Ishikawa (cell line): Measurements from ENCODE around the gene GRIFIN.

Source experiments
- CEBPB ChIP-seq: IDR thresholded peaks from 2 replicates; pipeline ENCODE4 v1.6.1; 2012
- CREB1 ChIP-seq: IDR thresholded peaks from 2 replicates; pipeline ENCODE4 v1.6.1; 2012; ENCODE audit warnings: low read depth
- EGR1 ChIP-seq: IDR thresholded peaks from 2 replicates; pipeline ENCODE4 v1.6.1; 2012
- EP300 ChIP-seq: IDR thresholded peaks from 2 replicates; pipeline ENCODE4 v1.6.1; 2012; ENCODE audit warnings: borderline replicate concordance
- FOXM1 ChIP-seq: IDR thresholded peaks from 2 replicates; pipeline ENCODE4 v1.6.1; 2012; ENCODE audit warnings: low read depth, borderline replicate concordance
- MAX ChIP-seq: IDR thresholded peaks from 2 replicates; pipeline ENCODE4 v1.6.1; 2012
- NFIC ChIP-seq: IDR thresholded peaks from 2 replicates; pipeline ENCODE4 v1.6.1; 2012
- RAD21 ChIP-seq: IDR thresholded peaks from 2 replicates; pipeline ENCODE4 v1.6.1; 2012; ENCODE audit warnings: low read depth
- TAF1 ChIP-seq: IDR thresholded peaks from 2 replicates; pipeline ENCODE4 v1.6.1; 2012; ENCODE audit warnings: low read depth, mild to moderate bottlenecking
- TCF12 ChIP-seq: IDR thresholded peaks from 2 replicates; pipeline ENCODE4 v1.6.1; 2012; ENCODE audit warnings: low read depth
- TEAD4 ChIP-seq: IDR thresholded peaks from 2 replicates; pipeline ENCODE4 v1.6.1; 2012
- USF1 ChIP-seq: IDR thresholded peaks from 2 replicates; pipeline ENCODE4 v1.6.1; 2012
- YY1 ChIP-seq: IDR thresholded peaks from 2 replicates; pipeline ENCODE4 v1.6.1; 2012; ENCODE audit warnings: low read depth
- ZBTB7A ChIP-seq: IDR thresholded peaks from 2 replicates; pipeline ENCODE4 v1.6.1; 2012; ENCODE audit warnings: low read depth
- TF ChIP-seq, protein P1 (sequence below): IDR thresholded peaks from 2 replicates; pipeline ENCODE4 v1.6.1; 2012; ENCODE audit warnings: low read depth, mild to moderate bottlenecking

GRIFIN gene

DNA sequence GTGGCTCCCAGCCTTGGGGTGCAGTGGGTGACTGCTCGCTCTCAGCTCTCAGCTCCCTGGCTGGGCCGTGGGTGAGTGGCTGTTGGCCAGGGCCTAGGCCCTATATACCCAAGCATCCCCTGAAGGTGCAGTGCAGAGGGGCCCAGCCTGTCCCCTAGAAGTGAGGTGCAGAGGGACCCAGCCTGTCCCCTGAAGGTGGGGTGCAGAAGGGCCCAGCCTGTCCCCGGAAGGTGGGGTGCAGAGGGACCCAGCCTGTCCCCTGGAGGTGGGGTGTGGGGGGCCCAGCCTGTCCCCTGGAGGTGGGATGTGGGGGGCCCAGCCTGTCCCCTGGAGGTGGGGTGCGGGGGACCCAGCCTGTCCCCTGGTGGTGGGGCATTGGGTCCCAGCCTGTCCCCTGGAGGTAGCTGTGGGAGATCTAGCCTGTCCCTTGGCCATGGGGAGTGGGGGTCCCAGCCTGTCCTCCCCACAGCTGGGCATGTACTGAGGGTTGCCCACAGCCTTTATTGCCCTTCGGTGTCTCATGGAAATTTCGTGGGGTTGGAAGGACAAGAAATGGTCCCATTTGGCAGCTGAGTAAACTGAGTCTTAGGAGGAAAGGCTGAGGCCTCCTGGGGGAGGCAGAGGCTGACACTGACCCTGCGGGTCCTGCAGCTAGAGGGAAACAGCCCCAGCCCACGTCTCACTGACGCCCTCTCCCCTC, 25.9 kb upstream of the GRIFIN start:
- TF ChIP-seq CREB1: no peak
- no peak for TF ChIP-seq RAD21
- no peak for TF ChIP-seq TEAD4
- no peak for TF ChIP-seq EGR1
- TF ChIP-seq USF1: no peak

- TF ChIP-seq TAF1 (no peak), TCF12 (no peak), CEBPB (no peak), USF1 (no peak), MAX (no peak), CREB1 (no peak), FOXM1 (no peak), EGR1 (no peak)
- TF ChIP-seq, protein P1, sequence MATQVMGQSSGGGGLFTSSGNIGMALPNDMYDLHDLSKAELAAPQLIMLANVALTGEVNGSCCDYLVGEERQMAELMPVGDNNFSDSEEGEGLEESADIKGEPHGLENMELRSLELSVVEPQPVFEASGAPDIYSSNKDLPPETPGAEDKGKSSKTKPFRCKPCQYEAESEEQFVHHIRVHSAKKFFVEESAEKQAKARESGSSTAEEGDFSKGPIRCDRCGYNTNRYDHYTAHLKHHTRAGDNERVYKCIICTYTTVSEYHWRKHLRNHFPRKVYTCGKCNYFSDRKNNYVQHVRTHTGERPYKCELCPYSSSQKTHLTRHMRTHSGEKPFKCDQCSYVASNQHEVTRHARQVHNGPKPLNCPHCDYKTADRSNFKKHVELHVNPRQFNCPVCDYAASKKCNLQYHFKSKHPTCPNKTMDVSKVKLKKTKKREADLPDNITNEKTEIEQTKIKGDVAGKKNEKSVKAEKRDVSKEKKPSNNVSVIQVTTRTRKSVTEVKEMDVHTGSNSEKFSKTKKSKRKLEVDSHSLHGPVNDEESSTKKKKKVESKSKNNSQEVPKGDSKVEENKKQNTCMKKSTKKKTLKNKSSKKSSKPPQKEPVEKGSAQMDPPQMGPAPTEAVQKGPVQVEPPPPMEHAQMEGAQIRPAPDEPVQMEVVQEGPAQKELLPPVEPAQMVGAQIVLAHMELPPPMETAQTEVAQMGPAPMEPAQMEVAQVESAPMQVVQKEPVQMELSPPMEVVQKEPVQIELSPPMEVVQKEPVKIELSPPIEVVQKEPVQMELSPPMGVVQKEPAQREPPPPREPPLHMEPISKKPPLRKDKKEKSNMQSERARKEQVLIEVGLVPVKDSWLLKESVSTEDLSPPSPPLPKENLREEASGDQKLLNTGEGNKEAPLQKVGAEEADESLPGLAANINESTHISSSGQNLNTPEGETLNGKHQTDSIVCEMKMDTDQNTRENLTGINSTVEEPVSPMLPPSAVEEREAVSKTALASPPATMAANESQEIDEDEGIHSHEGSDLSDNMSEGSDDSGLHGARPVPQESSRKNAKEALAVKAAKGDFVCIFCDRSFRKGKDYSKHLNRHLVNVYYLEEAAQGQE: no peak
Measured at GRCh38 chr7:2500701-2501100, 24.5 kb upstream of the GRIFIN start.

DNA sequence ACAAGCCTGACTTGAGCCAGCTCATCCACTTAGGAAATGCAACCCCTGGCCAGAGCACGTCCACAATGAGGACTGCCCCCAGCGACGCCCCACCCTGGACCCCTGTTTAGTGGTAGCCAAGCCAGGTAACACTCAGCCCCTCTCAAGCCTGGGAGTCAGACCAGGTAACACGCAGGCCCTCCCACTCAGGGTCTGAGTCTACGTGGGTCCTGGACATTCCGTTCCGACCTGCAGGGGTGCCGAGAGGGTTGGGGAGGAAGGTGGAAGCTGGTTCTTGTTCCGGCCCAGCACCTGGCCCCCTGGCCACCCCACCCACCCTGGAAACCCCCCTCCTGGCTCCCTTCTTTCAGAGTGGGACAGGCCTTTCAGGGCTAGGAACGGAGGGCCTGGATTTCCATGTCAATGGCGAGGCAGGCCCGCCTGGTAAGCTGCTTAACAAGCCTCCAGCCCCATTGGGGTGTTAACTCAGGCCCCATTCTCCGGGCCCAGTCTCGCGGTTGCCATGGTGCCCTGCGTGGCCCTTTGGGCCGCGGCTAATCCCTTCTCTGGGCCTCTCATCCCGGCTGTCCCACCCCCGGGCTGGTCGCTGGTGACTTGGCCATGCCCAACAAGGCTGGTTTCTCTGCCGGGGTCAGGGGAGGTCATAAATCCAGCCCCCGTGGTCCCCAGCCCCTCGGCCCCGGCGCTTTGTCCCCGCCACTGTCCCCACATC, 23.7 kb upstream of the GRIFIN start:
- TF ChIP-seq USF1 (no peak), TAF1 (no peak), EP300 (no peak), YY1 (no peak), NFIC (no peak), RAD21 (no peak), TEAD4 (no peak), ZBTB7A (no peak), CREB1 (no peak), EGR1 (no peak), CEBPB (no peak), TCF12 (no peak), MAX (no peak), FOXM1 (no peak)
- TF ChIP-seq, protein P1: no peak

GRCh38 chr7:2499181-2499580, 23.0 kb upstream of the GRIFIN start:
- TF ChIP-seq FOXM1: no peak
- no peak for TF ChIP-seq RAD21
- no peak for TF ChIP-seq CEBPB
- no peak for TF ChIP-seq USF1
- no peak for TF ChIP-seq TEAD4
- no peak for TF ChIP-seq YY1
- TF ChIP-seq, protein P1: no peak
- TF ChIP-seq EP300: no peak
- no peak for TF ChIP-seq TCF12
- TF ChIP-seq CREB1: no peak
- no peak for TF ChIP-seq TAF1
- TF ChIP-seq NFIC: no peak
- TF ChIP-seq MAX: no peak
- TF ChIP-seq EGR1: no peak
- TF ChIP-seq ZBTB7A: no peak
